Liver (tissue), 3 donors: Measurements from ENCODE around the gene DNAJC4.

Experiments
- EGR1 ChIP-seq, 2 donors: IDR thresholded peaks; 2 replicates each; pipeline ENCODE4 v1.6.1; 2016 to 2018; ENCODE audit warnings: antibody characterized with exemption in 2 of 2, low read depth in 2 of 2
- FOXA1 ChIP-seq: IDR thresholded peaks from 2 replicates; pipeline ENCODE4 v1.6.1; 2016; ENCODE audit warnings: antibody characterized with exemption
- GABPA ChIP-seq, 2 donors: IDR thresholded peaks in 1 of 2; conservative IDR thresholded peaks in 1 of 2; 2 replicates each; pipeline ENCODE4 v1.6.1; 2016; ENCODE audit warnings: antibody characterized with exemption in 2 of 2, mild to moderate bottlenecking in 1 of 2, moderate library complexity in 1 of 2
- RAD21 ChIP-seq, 2 donors: IDR thresholded peaks; 2 replicates each; pipeline ENCODE4 v1.6.1; 2016; ENCODE audit warnings: antibody characterized with exemption in 2 of 2, mild to moderate bottlenecking in 2 of 2
- YY1 ChIP-seq: IDR thresholded peaks from 2 replicates; pipeline ENCODE4 v1.6.1; 2016; ENCODE audit warnings: antibody characterized with exemption, mild to moderate bottlenecking
- TF ChIP-seq, protein P1 (sequence below): fragments of 150-350 bp; IDR thresholded peaks from 2 replicates; pipeline ENCODE4 v1.5.1; 2017; ENCODE audit warnings: improper control_type of control experiment, low read depth, low read length; ENCODE audit not compliant: missing input control
- TF ChIP-seq, protein P2 (sequence below): IDR thresholded peaks from 2 replicates; pipeline ENCODE4 v1.6.1; 2016; ENCODE audit warnings: antibody characterized with exemption, mild to moderate bottlenecking
- TF ChIP-seq, protein P3 (sequence below): IDR thresholded peaks from 2 replicates; pipeline ENCODE4 v1.6.1; 2016; ENCODE audit warnings: antibody characterized with exemption
- TF ChIP-seq, protein P4 (sequence below): IDR thresholded peaks from 2 replicates; pipeline ENCODE4 v1.6.1; 2016; ENCODE audit warnings: antibody characterized with exemption
- donor health status: healthy.
- donor health status: healthy.

GRCh38 chr11:64244966-64245365 lies 14.6 kb downstream of the DNAJC4 start:
- TF ChIP-seq, protein P1, sequence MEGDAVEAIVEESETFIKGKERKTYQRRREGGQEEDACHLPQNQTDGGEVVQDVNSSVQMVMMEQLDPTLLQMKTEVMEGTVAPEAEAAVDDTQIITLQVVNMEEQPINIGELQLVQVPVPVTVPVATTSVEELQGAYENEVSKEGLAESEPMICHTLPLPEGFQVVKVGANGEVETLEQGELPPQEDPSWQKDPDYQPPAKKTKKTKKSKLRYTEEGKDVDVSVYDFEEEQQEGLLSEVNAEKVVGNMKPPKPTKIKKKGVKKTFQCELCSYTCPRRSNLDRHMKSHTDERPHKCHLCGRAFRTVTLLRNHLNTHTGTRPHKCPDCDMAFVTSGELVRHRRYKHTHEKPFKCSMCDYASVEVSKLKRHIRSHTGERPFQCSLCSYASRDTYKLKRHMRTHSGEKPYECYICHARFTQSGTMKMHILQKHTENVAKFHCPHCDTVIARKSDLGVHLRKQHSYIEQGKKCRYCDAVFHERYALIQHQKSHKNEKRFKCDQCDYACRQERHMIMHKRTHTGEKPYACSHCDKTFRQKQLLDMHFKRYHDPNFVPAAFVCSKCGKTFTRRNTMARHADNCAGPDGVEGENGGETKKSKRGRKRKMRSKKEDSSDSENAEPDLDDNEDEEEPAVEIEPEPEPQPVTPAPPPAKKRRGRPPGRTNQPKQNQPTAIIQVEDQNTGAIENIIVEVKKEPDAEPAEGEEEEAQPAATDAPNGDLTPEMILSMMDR = no peak
- TF ChIP-seq, protein P2, sequence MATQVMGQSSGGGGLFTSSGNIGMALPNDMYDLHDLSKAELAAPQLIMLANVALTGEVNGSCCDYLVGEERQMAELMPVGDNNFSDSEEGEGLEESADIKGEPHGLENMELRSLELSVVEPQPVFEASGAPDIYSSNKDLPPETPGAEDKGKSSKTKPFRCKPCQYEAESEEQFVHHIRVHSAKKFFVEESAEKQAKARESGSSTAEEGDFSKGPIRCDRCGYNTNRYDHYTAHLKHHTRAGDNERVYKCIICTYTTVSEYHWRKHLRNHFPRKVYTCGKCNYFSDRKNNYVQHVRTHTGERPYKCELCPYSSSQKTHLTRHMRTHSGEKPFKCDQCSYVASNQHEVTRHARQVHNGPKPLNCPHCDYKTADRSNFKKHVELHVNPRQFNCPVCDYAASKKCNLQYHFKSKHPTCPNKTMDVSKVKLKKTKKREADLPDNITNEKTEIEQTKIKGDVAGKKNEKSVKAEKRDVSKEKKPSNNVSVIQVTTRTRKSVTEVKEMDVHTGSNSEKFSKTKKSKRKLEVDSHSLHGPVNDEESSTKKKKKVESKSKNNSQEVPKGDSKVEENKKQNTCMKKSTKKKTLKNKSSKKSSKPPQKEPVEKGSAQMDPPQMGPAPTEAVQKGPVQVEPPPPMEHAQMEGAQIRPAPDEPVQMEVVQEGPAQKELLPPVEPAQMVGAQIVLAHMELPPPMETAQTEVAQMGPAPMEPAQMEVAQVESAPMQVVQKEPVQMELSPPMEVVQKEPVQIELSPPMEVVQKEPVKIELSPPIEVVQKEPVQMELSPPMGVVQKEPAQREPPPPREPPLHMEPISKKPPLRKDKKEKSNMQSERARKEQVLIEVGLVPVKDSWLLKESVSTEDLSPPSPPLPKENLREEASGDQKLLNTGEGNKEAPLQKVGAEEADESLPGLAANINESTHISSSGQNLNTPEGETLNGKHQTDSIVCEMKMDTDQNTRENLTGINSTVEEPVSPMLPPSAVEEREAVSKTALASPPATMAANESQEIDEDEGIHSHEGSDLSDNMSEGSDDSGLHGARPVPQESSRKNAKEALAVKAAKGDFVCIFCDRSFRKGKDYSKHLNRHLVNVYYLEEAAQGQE = no peak
- TF ChIP-seq, protein P3, sequence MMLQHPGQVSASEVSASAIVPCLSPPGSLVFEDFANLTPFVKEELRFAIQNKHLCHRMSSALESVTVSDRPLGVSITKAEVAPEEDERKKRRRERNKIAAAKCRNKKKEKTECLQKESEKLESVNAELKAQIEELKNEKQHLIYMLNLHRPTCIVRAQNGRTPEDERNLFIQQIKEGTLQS = no peak
- TF ChIP-seq, protein P4, sequence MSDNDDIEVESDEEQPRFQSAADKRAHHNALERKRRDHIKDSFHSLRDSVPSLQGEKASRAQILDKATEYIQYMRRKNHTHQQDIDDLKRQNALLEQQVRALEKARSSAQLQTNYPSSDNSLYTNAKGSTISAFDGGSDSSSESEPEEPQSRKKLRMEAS = no peak
- TF ChIP-seq FOXA1 (no peak), GABPA (IDR thresholded peaks at IDR 0.05 in 1 of 2, conservative IDR thresholded peaks at IDR 0.05 in 1 of 2) (no peak), EGR1 (IDR thresholded peaks at IDR 0.05; ENCODE audit: low read depth in 2 of 2) (no peak), RAD21 (IDR thresholded peaks at IDR 0.05) (no peak), YY1 (no peak)
